Choroid plexus epithelial cell (primary cell): ENCODE measurements around the gene PRIMA1.

Experiments used
- DNase-seq: peaks from one replicate; pipeline ENCODE4 v3.0.0-alpha.2; 2010; ENCODE audit warnings: low read depth
- H3K4me3 ChIP-seq: 2 replicates; pipeline ENCODE4 v1.5.1; 2011; ENCODE audit warnings: low read depth, mild to moderate bottlenecking, control low read depth, low read length, moderate library complexity
- CTCF ChIP-seq: conservative IDR thresholded peaks from 2 replicates; pipeline ENCODE4 v1.5.1; 2011; ENCODE audit warnings: low read depth, mild to moderate bottlenecking, control low read depth, inconsistent platforms, low read length, moderate library complexity

Gene PRIMA1

DNA sequence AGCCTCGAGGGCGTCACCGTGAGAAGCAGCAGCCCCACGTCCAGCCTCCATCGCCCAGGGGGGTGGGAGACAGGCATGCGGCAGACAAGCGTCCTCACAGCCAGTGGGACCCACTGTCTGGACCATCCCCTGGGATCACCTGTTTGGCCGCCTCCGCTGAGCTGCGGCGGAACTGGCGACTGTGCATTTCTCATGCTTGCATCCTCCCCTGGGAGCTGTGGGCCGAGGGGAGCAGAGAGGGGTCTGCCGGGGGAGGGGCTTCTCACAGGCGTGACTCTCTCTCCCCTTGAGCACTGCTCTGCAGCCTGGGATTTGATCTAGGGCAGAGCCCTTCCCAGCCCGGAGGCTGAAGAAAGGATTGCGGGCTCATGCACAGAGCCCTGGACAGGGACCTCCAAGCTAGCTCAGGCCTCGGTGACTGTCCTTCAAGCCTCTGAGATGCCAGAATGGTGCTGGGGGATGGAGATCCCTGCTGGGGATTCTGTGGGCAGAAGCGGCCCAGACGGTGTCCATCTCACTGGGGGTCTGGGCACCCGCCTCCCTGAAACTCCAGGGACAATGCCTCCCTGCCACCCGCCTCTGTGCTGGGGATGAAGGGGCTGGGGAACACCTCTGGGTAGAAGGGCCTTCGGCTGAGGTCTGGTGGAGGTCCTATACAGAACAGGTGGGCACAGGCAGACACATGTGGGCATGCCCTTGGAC is 61.1 kb downstream of the PRIMA1 start:
- H3K4me3 ChIP-seq, result no peak overlapping the region
- no peak for DNase-seq
- TF ChIP-seq CTCF, result no peak

DNA sequence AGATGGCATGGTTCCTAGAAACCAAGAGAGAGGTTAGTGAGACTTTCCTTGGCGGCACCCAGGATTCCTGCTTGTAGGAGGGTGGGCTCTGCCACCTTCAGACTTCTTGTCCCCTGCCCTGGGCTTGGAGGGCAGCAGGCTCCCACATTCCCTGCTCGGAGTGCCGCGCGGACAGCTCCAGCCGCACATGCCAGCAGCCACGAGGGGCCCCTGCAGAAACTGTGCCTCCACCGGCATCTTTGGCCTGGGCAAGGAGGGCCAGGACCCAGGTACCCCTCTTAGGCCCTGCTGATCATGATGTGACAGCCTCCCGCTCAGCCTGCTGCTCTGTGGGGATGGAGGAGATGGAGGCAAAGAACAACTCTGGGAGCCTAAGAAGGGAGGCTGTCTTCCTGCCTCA is 62.3 kb downstream of the PRIMA1 start:
- no peak for DNase-seq
- H3K4me3 ChIP-seq, result no peak overlapping the region
- TF ChIP-seq CTCF, result no peak

DNA sequence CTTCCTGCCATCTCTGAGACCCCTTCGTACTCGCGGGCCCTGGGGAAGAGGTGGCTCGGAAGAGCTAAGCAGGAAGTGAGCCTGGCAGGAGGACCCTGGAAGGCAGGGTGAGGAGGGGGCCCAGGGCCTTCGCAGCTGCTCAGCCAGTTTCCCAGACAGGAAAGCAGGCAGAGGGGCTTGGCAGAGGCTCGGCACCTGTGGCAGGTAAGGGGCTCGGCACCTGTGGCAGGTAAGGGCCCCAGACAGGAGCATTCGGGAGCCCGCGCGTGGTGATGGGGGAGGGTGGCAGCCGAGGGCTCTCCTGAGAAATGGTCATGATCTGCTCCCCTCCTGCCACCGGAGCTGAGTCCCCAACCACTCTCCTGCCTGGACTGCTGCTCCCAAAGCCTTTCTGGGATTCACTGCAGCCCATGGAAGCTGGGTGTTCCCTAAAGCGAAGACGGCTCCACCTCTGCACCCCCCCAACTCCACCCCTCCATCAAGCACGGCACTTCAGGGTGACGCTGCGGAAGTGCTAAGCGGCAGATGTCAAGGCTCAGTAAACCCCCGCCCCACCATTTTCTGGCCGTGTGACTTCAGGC is 63.2 kb downstream of the PRIMA1 start:
- H3K4me3 ChIP-seq, result no peak overlapping the region
- no peak for DNase-seq
- TF ChIP-seq CTCF, result no peak

GRCh38 chr14:93723001-93723400 is 65.3 kb downstream of the PRIMA1 start:
- H3K4me3 ChIP-seq, result no peak overlapping the region
- DNase-seq, result no peak
- no peak for TF ChIP-seq CTCF

DNA sequence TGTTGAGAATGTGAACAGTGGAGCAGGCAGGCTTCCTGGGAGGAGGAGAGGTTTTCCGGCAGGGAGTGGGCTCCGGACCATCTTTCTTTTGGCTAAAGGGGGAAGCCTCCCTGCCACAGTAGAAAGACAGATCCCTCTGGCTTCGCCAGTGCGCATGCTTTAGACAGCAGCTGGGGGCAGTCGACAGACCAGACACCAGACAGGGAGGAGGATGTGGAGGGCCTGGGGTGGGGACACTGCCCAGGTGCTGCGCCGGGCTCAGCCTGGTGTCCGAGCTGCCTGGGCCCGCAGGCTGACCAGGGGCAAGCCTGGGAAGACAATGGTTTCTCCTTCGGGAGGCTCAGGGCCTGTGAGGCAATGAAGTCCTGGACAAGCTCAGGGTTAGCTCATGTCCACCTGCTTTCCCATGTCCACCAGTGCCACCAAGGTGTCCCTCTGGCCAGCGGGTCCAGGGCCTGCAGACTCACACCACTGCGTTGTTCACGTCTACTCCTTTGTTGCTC is 67.3 kb downstream of the PRIMA1 start:
- no peak overlapping the region for H3K4me3 ChIP-seq
- no peak for DNase-seq
- TF ChIP-seq CTCF, result no peak

DNA sequence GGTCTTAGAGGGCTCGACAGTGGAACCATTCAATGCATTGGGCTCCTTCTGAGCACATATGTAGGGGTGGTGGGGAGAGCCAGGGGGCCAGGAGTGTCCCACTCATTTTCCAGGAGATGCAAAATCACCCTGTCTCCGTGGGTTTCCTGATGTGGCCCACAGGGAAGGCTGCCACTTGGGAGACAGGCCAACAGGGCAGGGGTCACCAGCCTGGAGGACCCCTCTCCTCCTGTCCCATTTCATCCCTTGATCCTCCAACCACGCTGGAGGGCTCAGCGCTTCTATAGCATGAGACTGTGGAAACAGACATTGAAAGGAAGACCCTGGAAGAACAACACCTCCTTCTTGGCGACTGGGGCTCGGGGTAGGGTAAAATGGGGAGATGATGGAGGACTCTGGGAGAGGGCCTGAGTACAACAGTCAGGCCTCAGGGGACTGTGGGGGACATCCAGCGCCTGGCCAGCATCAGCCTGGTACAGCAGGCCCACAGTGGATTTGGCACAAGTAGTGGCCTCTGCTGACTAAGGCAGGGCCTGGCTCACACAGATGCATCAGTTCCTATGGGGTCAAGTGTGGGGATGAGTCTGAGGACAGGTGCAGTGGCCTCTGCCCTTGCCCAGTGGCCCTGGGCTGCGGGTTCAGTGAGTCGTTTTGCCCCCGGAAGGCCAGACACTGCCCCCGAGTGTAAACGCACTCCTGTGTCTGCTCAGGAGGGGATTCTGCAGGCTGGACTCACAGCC is 68.0 kb downstream of the PRIMA1 start:
- no peak for DNase-seq
- no peak for TF ChIP-seq CTCF
- H3K4me3 ChIP-seq, result no peak overlapping the region

DNA sequence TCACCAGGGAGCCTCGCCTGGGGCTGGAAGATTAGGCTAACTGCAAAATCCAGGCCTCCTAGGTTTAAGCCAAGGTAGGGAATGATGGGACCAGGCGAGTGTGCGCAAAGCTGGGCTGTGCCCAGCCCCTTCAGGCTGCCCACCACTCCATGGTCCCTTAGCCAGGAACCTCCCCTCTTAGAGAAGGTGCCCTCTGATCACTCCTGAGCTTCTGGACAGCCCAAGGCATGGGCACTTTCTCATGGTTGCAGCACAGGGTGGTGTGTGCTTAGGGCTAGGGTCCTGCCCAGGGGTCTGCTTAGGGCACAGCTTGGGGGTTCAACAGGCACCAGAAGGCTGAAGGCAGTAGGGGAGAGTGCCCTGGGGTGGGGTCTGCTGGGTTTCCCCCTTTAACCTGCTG is 69.0 kb downstream of the PRIMA1 start:
- DNase-seq, result no peak
- no peak overlapping the region for H3K4me3 ChIP-seq
- TF ChIP-seq CTCF, result no peak
